Activated naive CD4-positive, alpha-beta T cell (primary cell): ENCODE measurements around the gene SDCCAG8.

Experiments used
- DNase-seq, 4 experiments: peaks; one replicate each; lab custom pipeline; 2025; lab: John Stamatoyannopoulos, UW

Gene SDCCAG8

DNA sequence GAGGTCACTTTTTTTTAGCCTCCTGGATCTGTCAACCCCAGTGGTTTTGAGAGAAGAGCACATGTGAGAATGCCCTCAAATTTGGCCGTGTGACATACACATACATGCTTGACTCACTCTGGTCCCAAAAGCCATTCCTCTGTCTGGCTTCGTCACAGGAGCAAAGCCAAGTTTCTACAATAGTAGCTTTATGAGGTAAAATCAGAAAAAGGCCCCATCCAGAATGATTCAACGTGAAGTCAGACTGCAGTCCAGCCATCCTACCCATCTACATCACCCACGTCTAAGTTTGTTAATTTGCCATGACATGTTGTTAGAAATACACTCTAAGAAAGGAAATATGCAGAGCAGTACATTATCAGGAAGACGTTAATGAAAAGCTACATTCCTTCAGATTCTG is 245.2 kb downstream of the SDCCAG8 start:
- DNase-seq, result no peak

DNA sequence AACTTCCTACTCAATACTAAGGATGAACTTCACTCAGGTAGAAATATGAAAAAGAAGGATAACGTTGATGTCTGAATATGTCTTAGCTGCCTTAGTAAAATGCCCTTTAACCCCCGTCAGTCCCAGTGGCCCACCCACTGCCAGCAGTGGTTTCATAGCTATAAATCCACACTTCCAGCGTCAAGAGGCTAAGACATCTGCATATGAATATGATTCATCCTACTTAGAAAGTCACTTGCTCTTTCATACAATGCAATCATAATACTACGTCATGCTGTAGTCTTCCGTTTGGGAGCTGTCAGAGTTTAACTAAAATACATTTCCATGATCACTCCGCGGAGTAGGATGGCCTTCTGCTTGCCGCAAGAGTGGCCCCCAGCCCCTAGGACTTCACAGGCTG is 247.3 kb downstream of the SDCCAG8 start:
- DNase-seq, result no peak

DNA sequence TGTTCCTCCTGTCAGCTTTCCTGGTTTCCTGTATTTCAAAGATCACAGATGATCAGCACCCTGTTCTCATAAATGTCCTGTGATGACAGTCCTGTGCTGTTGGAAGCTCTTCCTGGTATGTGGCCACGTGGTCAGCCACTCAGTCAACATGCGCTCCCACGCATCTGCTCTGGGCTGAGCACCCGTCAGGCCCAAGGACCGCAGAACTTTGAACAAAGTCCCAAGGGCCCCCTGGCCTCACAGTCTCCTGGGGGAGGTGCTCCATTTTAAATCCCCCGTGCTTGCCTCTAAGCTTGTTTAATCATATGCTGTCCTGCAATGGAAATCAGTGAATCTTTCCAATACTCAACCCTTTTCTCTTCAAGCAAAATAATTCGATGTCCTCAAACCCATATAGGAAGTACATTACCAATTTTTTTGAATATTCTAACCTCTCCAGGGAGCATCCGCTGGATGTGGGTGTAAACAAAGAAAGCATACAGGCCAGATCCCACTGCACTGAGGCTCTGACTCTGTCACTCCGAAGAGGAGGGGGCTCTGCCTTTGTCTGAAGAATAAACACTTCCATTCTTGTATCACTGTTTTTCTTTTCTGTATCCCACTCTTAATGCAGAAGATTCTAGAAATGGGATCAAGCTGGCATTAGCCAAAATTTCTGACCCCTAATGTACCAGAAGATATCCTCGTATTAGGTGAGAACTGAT is 250.3 kb downstream of the SDCCAG8 start:
- DNase-seq, result no peak

DNA sequence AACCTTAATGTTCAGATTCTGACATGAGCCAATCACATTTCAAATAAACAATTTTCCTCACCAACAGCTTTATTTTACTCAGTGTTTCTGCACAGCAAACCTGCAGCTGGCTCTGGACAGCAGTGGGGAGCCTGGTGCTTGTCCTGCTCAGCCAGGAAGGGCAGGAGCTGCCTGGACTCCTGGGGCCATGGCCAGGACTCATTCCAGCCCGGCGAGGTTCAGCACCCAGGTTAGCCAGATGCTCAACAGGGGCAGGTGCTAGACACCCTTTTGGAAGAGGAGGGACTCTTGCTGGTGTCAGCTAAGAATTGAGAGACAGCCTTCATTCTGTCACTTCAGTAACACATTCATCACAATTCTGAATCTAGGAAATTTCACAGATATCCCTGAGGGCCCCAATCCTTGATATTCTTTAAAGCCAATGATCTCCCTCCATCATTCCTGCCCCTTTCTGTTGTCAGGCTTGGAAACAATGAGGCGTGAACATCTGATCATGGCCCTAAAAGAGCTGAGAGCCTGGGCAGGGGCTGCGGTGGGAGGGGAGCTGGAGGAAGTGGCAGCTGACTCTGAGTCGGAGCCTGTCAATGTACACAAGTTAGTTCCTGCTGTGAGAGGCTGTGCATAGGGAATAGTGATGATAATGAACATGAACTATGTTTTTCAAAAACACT is 251.3 kb downstream of the SDCCAG8 start:
- DNase-seq, result no peak

DNA sequence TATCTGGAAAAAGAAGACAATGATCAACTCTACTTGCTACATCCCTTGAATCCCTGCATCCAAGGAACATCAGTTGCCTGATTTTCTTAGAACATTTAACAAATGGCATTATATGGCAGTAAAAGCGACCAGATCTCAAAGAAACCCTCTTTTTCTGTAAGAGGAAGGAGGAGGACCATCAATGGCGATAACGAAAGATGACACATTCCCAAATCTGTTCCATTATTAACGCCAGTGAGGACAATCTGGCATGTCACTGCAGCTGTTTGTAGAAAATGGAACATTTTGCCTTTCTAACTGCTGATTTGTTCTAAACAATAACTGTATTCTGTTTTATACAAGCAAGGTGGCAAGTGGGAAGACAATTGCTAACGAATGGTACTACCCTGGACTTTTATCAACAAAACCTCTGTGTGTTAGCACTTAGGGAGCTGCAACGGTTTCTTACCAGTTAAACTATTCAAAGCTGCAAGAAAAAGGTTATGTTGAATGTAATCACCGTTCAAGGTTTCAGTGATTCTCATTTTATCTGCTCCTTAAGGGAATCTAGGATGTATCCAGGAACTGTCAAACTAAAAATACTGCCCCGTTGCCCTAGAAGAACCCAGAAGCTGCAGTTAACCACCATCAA is 251.9 kb downstream of the SDCCAG8 start:
- no peak for DNase-seq

DNA sequence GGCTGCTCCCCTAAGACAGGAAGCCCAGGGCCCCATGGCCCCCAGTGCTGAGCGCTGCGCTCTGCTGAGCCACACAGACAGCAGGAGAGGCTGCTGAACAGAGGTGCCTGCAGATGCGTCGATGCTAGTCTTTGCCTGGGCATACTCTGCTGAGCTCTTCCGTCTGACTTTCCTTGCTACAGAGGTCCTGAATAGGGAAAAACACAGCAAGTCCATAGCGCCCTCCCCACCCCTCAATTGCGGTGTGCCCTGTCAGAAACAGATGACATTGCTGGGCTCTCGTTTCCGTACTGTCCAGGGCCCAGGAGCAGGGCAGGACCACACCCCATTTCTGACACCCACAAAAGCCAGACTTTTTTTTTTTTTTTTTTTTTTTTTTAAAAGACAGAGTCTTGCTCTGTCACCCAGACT is 252.5 kb downstream of the SDCCAG8 start:
- peak in 2 of 4 experiments; percentile 22 to 36 for DNase-seq

DNA sequence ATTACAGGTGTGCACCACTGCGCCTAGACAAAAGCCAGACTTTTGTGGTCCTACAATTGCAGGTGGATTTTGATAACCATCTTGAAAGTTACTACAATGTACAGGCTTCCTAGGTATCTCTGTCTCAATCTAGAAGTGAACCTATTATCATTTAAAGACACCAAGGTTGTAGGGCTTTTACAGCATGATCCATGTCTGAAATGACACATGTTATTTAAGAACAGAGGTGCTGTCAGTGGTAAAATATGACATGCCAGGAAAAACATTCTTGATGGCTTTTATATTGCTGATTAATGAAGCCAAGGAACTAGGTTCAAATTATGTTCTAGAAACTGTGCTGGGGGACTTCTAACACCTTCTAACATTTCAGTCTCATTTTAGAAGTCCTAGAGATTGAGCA is 253.1 kb downstream of the SDCCAG8 start:
- no peak for DNase-seq

DNA sequence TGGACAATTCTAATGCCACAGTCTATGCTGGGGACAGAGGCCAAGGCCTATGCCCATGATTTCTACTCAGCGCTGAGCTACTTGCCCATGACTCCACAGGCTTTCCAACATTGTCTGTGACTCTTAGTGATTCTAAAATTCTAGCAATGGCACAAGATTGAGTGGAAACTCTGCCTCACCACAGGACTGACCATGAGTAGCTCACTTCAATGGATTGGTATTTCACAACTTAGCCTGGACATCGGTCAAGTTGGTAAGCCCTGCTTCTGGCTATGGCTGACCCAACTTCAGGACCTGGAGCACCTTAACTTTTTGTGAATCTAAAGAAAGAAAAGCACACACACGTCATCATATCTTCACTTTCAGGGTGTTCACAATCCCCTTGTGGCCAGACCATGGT is 255.1 kb downstream of the SDCCAG8 start:
- DNase-seq, result no peak

DNA sequence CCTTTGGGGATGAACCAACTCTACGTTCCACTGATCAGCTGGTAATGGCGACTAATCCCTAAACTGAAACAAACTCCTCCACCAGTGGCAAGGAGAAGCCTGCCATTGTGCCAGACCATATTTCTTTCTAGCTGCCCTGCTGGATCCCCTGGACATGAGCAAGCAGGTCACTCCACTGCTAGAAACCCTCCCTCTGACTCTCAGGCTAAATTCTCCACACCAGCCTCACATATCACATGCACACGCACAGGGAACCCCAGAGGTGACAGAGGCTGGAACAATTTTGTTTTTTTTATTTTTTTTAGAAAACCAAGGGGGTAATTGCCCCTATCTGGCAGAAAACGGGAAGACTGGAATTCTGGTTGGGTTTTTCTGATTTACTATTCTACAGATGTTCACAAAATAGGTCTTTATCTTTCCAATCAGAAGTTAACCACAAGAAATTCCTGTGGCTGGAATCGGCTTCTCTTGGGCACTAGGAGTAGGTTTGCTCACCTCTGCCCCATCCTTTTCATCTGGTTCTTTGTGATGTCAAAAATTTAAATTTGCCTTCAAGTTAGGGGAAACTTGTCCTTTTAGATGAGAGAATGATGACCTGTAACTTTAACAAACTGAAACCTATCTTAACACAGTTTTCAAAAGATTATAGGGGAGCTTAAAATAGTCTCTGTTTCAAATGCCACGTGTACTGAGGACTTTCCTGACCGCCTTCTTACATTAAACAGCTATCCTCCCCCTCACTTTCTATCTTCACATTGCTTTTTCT is 258.1 kb downstream of the SDCCAG8 start:
- no peak for DNase-seq

DNA sequence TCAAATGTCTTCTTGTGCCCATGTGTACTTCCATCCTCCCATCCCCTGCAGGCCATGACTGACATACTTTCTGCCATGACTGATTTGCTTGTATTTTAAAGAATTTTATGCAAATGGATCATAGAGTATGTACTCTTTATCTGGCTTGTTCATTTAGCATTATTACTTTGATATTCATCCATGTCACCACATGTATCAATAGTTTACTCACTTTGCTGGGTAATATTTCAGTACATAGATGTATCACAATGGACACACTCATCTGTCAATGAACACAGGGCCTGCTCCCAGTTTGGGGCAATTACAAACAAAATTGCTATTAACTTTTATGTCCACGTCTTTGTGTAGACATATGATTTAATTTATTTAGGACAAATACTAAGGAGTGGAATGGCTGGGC is 259.1 kb downstream of the SDCCAG8 start:
- no peak for DNase-seq

DNA sequence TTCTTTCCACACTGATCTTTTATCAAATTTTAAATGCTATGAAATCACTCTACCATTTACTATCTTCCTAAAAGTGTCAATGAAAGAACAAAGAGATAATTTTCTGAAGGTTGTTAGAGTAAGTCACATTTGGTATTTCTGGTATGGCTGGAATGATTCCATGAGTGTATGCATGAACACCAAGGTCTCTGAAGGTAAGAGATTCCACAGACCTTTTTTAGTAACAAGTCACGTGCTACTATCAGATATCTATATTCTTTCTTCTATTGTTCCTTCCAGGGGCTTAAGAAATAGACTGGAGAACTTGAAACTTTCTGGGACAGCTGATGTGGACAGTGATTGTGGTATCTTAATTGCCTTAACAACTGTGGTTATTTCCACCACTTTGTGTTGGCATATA is 265.0 kb downstream of the SDCCAG8 start:
- no peak for DNase-seq

DNA sequence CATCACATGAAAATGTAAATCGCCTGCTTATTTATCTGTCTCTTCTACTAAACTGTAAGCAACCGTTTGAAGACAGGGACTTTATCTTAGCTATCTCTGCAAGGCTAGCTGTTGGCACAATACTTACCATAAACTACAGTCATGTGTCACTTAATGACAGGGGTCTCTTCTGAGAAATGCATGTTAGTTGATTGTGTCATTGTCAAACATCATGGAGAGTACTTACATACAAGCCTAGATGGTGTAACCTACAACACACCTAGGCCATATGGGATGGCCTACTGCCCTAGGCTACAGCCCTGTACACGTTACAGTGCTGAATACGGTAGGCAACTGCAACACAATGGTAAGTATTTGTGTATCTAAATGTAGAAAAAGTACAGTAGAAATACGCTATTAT is 267.9 kb downstream of the SDCCAG8 start:
- DNase-seq, result no peak

DNA sequence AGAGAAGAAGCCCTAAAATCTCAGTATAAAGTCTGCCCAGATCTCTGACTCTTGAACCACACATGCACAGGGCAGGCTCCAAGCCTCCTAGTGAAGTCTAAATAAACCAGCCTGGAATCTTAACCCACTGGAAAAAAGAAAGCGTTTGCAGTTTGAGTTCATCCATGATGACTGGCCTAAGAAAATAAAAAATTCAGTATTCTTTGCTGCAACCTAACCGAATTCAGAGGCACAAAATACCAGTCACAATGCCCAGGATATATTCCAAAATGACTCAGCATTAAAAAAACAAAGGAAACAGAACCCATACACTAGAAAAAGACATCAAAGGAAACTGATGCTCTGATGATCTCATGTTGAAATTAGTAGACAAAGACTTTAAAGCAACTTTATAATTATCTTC is 269.2 kb downstream of the SDCCAG8 start:
- no peak for DNase-seq

DNA sequence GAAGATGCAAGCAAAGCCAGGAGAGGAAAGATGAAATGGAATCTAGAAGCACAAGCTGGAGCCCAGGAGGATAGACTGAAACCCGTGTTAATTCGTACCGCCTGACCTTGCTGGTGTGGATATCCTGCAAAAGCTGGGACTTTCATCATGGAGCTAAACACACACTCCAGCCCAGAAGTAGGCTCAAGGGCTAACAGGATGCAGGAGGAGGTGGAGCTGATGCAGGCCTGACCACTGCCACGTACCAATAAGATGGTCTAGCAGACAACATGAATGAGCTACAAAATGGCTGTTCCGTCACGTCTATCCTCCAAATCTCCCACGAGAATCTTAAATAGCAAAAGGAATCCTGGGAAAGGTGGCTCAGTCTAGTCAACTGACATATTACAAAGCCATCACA is 270.3 kb downstream of the SDCCAG8 start:
- DNase-seq, result no peak

DNA sequence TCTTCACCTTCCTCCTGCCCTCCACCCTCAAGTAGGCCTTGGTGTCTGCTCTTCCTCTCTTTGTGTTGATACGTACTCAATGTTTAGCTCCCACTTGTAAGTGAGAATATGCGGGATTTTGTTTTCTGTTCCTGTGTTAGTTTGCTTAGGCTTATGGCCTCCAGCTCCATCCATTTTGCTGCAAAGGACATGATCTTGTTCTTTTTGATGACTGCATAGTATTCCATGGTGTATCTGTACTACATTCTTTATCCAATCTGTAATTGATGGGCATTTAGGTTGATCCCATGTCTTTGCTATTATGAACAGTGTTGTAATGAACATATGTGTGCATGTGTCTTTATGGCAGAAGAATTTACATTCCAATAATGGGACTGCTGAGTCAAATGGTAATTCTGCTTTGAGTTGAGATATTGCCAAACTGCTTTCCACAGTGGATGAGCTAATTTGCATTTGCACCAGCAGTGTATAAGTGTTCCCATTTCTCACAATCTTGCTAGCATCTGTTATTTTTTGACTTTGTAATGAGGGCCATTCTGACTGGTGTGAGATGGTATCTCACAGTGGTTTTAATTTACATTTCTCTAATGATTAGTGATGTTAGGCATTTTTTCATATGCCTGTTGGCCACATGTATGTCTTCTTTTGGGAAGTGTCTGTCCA is 272.7 kb downstream of the SDCCAG8 start:
- DNase-seq, result no peak

DNA sequence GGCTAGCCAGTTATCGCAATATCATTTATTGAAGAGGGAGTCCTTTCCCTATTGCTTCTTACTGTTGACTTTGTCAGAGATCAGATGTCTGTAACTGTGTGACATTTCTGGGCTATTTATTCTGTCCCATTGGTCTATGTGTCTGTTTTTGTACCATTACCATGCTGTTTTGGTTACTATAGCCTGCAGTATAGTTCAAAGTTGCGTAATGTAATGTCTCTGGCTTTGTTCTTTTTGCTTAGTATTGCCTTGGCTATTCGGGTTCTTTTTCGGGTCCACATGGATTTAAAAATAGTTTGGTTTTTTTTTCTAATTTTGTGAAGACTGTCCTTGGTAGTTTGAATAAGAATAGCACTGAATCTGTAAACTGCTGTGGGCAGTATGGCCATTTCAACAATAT is 273.7 kb downstream of the SDCCAG8 start:
- no peak for DNase-seq

DNA sequence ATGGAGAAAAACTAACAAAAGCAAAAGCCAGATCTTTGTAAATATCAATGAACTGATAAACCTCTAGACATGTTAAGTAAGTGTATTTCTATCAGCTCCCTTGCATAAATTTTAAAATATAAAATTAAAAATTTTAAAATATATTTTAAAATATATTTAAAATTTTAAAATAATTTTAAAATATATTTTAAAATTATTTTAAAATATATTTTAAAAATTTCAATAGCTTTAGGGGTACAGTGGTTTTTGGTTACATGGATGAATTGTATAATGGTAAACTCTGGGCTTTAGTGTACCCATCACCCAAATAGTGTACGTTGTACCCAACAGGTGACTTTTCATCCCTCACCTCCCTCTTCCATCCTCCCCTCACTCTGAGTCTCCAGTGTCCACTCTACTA is 279.2 kb downstream of the SDCCAG8 start:
- DNase-seq, result no peak

DNA sequence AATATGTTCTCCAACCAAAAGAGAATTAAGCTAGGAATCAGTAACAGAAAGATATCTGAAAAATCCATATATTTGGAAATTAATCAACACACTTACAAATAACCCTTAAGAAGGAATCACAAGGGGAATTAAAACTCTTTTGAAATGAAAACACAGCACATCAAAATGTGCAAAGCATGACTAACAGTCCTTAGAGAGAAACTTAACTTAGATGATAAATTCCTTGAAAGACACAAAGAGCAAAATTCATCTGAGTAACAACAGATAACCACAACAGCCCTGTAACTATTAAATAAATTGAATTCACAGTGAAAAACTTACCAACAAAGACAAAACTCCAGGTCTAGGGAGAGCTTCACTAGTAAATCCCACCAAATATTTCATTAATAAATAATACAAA is 283.8 kb downstream of the SDCCAG8 start:
- no peak for DNase-seq

DNA sequence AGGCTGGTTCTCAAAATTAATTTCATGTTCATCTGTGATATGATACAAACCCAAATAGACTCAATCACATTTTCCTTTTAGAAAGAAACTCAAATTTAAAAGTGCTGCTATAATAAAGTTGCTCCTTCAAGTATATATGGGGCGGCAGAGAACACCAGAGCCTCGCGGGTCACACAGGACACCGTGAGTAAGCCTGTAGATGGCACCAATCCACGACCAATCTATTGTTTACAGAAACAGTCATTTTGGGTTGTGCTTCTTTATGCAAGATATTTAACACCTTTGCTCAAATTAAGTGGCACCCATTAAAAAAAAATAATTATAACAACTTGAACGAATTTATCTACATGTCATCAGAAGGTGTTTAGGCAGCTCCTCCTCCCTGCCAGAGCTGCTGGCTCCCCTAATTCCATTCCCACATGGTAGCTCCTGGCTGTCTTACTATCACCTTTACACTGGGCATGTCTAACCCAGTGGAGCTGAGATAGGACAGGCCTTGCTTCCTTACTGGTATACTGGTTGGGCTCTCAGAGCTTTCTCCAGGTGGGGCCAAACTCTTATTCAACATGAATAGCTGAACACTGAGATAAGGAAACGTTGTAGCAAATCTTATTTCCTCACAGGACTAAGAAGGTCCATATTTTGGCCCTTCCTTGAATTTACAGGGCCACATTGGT is 287.0 kb downstream of the SDCCAG8 start:
- no peak for DNase-seq

DNA sequence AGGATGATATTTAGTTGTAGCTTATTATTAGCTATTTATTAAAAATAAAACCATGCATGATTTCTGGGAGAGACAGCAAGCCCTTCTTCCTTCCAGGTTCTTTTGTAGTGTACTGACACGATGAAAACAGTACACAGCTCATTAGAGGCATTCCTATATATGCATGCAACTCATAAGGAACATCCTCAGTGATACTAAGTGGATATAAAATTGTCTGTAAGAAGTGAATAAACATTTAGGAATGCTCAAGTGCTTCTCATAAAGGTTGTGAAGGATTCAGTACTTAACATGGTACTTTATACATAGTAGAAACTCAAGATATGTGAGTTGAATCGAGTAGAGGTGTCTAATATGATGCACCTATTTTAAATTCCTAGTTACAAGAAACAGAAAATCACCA is 287.7 kb downstream of the SDCCAG8 start:
- DNase-seq, result no peak

DNA sequence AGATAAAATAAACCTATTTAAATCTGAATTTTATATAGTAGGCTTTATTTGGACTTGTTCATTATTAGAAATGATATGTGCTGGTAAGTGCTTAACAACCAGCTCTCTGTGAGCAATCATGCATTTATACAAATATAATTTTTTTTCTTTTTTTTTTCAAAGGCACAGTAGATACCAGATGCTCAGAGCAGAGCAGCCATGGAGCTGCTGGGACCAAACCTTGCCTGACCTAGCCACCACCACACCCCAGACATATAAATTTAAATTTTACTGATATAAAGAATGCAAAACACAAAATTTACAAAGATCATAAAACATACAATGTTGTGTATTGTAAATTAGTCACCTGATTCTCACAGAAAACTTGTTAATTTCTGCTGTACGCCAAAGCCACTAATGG is 290.6 kb downstream of the SDCCAG8 start:
- no peak for DNase-seq

DNA sequence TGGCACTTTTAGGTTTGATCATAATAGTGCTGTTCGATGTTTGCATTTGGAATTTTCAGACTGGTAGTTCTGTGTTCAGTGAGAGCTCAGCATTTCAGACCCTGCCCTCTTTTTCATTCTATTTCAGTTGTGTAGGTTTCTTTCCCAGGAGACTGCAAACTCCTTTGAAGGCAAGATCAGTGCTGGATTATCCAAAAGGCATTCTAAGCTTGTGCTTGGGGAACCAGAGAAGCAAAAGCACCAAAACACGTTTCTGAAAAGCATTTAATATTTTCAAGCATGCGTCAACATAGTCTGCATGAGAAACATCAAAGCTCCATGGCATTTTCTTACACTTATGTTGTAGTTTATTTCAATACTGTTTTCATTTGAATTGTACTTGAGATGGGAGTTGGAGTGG is 292.1 kb downstream of the SDCCAG8 start:
- no peak for DNase-seq
